HuH-7.5 (cell line): ENCODE results near the gene UQCC3.
"Not testable (repeated sequence)": the region's sequence is repeated elsewhere in the genome, so short reads cannot be mapped to it uniquely, and the experiment has no call there.

Experiments
- DNase-seq: peaks from one replicate; pipeline ENCODE4 v3.0.0; 2011; ENCODE audit warnings: low spot score

UQCC3 gene

GRCh38 chr11:62665599-62666258 lies 5.7 kb upstream of the UQCC3 start:
- DNase-seq = no peak

GRCh38 chr11:62666259-62666926 lies 5.1 kb upstream of the UQCC3 start:
- no peak for DNase-seq

GRCh38 chr11:62667460-62667859 lies 4.0 kb upstream of the UQCC3 start:
- no peak for DNase-seq

GRCh38 chr11:62669420-62670161 lies 1.9 kb upstream of the UQCC3 start:
- DNase-seq = no peak

GRCh38 chr11:62671236-62671607 lies 251 bp upstream of the UQCC3 start:
- no peak for DNase-seq

GRCh38 chr11:62673196-62673525 lies 1.7 kb downstream of the UQCC3 start:
- no peak for DNase-seq

GRCh38 chr11:62675415-62675814 lies 3.9 kb downstream of the UQCC3 start:
- not testable (repeated sequence) for DNase-seq

GRCh38 chr11:62676698-62677097 lies 5.2 kb downstream of the UQCC3 start:
- no peak for DNase-seq

GRCh38 chr11:62677156-62677555 lies 5.7 kb downstream of the UQCC3 start:
- DNase-seq = no peak

GRCh38 chr11:62677714-62678113 lies 6.2 kb downstream of the UQCC3 start:
- no peak for DNase-seq

- no peak for DNase-seq
Observed at GRCh38 chr11:62678433-62678769, 6.9 kb downstream of the UQCC3 start.

- DNase-seq = peak; percentile 94
Observed at GRCh38 chr11:62678770-62679696, 7.6 kb downstream of the UQCC3 start, which contains the start of gene UBXN1. Gene UBXN1, minus strand, starts transcription at chr11:62679073. Its CDS starts 150 bp downstream, at chr11:62678923.

- DNase-seq = peak; percentile 80
Observed at GRCh38 chr11:62680825-62681240, 9.4 kb downstream of the UQCC3 start.

GRCh38 chr11:62682518-62682917 lies 11.0 kb downstream of the UQCC3 start:
- DNase-seq = no peak

- no peak for DNase-seq
Observed at GRCh38 chr11:62687508-62688396, 16.3 kb downstream of the UQCC3 start.

GRCh38 chr11:62688491-62688890 lies 17.0 kb downstream of the UQCC3 start:
- DNase-seq = no peak

- DNase-seq = no peak
Observed at GRCh38 chr11:62689421-62690183, 18.1 kb downstream of the UQCC3 start, which contains the start of gene LRRN4CL. Gene LRRN4CL, minus strand, starts transcription at chr11:62689530. Its CDS starts 1,022 bp downstream, at chr11:62688508.

GRCh38 chr11:62693624-62694023 lies 22.2 kb downstream of the UQCC3 start:
- not testable (repeated sequence) for DNase-seq

- peak; percentile 89 for DNase-seq
Observed at GRCh38 chr11:62694455-62695167, 23.1 kb downstream of the UQCC3 start.

- no peak for DNase-seq
Observed at GRCh38 chr11:62702246-62702645, 30.8 kb downstream of the UQCC3 start.
